HFF-Myc (cell line): Measurements from ENCODE around the gene CADM1.

Experiments used
- DNase-seq: peaks from one replicate; pipeline ENCODE4 v3.0.0-alpha.2; 2011; ENCODE audit warnings: low read depth; ENCODE audit errors: extremely low read depth
- H3K4me3 ChIP-seq: replicated peaks from 2 replicates; pipeline ENCODE4 v1.5.1; 2011; ENCODE audit warnings: low read depth, mild to moderate bottlenecking, control low read depth, low read length
- TF ChIP-seq, protein P1 (sequence below): IDR thresholded peaks from 2 replicates; pipeline ENCODE4 v1.5.1; 2012; ENCODE audit warnings: mild to moderate bottlenecking, low read depth, low read length, control low read depth; ENCODE audit errors: missing control alignments

Gene CADM1

GRCh38 chr11:115518983-115519628 lies 14.9 kb upstream of the CADM1 start:
- no peak for DNase-seq
- TF ChIP-seq, protein P1, sequence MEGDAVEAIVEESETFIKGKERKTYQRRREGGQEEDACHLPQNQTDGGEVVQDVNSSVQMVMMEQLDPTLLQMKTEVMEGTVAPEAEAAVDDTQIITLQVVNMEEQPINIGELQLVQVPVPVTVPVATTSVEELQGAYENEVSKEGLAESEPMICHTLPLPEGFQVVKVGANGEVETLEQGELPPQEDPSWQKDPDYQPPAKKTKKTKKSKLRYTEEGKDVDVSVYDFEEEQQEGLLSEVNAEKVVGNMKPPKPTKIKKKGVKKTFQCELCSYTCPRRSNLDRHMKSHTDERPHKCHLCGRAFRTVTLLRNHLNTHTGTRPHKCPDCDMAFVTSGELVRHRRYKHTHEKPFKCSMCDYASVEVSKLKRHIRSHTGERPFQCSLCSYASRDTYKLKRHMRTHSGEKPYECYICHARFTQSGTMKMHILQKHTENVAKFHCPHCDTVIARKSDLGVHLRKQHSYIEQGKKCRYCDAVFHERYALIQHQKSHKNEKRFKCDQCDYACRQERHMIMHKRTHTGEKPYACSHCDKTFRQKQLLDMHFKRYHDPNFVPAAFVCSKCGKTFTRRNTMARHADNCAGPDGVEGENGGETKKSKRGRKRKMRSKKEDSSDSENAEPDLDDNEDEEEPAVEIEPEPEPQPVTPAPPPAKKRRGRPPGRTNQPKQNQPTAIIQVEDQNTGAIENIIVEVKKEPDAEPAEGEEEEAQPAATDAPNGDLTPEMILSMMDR, result no peak
- no peak overlapping the region for H3K4me3 ChIP-seq

GRCh38 chr11:115515647-115516395 lies 11.6 kb upstream of the CADM1 start:
- DNase-seq, result no peak
- TF ChIP-seq, protein P1, result no peak
- H3K4me3 ChIP-seq, result no peak overlapping the region

- no peak overlapping the region for H3K4me3 ChIP-seq
- TF ChIP-seq, protein P1, result no peak
- no peak for DNase-seq
Measured at GRCh38 chr11:115506954-115507675, 2.9 kb upstream of the CADM1 start.

GRCh38 chr11:115505175-115505574 lies 960 bp upstream of the CADM1 start:
- TF ChIP-seq, protein P1, result no peak
- no peak for DNase-seq
- H3K4me3 ChIP-seq, result peak overlapping the region; percentile 53

GRCh38 chr11:115503886-115504275 lies 334 bp downstream of the CADM1 start:
- no peak for DNase-seq
- H3K4me3 ChIP-seq, result peak overlapping the region; percentile 53

DNA sequence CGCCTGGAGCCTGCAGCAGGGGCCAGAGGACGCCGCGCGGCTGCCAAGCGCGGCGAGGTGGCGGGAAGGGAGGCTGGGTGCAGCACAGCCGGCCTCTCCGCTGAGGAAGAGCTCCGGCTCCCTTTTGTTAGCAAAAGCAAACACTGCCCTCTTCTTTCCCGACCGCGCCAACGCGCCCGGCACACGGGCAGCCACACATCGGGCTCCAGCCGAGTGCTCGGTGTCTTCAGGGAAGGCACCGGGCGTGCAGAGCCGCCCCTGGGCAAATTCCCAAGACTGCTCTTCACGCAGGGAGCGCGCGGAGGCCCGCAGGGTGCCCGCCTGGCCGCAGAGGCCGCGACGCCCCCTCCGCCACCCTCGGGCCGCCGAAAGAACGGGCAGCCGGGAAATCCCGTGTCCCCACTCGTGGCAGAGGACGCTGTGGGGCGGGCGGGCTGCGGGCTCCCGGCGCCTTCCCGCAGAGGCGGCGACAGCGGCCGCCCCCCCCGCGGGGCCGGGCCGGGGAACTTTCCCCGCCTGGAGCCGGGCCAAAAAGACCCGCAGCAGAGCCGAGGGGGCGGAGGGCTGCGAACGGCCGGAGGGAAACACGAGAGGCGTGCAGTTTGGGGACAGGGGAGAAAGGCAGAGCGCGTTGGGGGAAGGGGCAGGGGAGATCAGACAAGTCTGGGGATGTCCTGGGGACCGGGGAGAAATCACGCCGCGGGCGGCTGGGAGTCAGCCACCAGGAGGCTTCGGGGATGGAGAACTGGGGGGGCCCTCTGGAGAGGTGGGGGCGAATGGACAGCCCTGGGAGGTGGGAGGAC lies 931 bp downstream of the CADM1 start:
- H3K4me3 ChIP-seq, result peak overlapping the region; percentile 53
- TF ChIP-seq, protein P1, result peak; percentile 16
- DNase-seq, result no peak

More at GRCh38 chr11:115503886-115504275, 334 bp downstream of the CADM1 start:
- TF ChIP-seq, protein P1, result no peak
